ENCODE results near the gene CDK18.
"Not testable (repeated sequence)": the region's sequence is repeated elsewhere in the genome, so short reads cannot be mapped to it uniquely, and the experiment has no call there.

The CDK18 gene

GRCh38 chr1:205477759-205478247 lies 26.7 kb upstream of the CDK18 start:
- DNase-seq, result no peak
- H3K4ac ChIP-seq (ENCODE audit: low read depth, low read length), result no peak overlapping the region
- H3K79me1 ChIP-seq (ENCODE audit: low read length), result no peaks in the 10 kb centered on the region
- H3K23ac ChIP-seq (ENCODE audit: low read length), result no peak overlapping the region
- H3K36me3 ChIP-seq (ENCODE audit: control insufficient read depth, insufficient read depth, low read length), result no peaks in the 10 kb centered on the region
- no peak overlapping the region for H4K5ac ChIP-seq (ENCODE audit: low read length)
- no peak overlapping the region for H3K4me3 ChIP-seq (ENCODE audit: low read length)
- H4K8ac ChIP-seq (ENCODE audit: low read depth, low read length), result no peak overlapping the region
- no peak overlapping the region for H2AK5ac ChIP-seq (ENCODE audit: low read length)
- H2BK15ac ChIP-seq (replicated peaks; ENCODE audit: low read depth), result no peak overlapping the region
- WGBS (ENCODE audit: extremely low coverage, insufficient coverage, low lambda C conversion rate), result no CpG with 5 or more reads among the region's 12 CpGs
- H3K27ac ChIP-seq (ENCODE audit: low read depth, low read length), result no peak overlapping the region
- H3K79me2 ChIP-seq (ENCODE audit: control insufficient read depth, insufficient read depth, low read length), result no peaks in the 10 kb centered on the region
- H2BK5ac ChIP-seq (ENCODE audit: low read length), result no peak overlapping the region
- peaks cover 2% of the 10 kb centered on the region for H3K4me1 ChIP-seq (ENCODE audit: control insufficient read depth, low read depth, low read length)
- H3K56ac ChIP-seq (ENCODE audit: low read length), result no peak overlapping the region
- H3K18ac ChIP-seq (ENCODE audit: low read length), result no peak overlapping the region
- H3K4me2 ChIP-seq (ENCODE audit: low read length), result no peak overlapping the region
- no peak overlapping the region for H3K9ac ChIP-seq (ENCODE audit: low read length)
- no peak overlapping the region for H2BK120ac ChIP-seq (ENCODE audit: low read depth, low read length)
- no peaks in the 10 kb centered on the region for H3K27me3 ChIP-seq (ENCODE audit: insufficient read depth, low read length, poor library complexity)

- not testable (repeated sequence) for H4K8ac ChIP-seq (ENCODE audit: low read depth, low read length); H2BK120ac ChIP-seq (ENCODE audit: low read depth, low read length); H3K18ac ChIP-seq (ENCODE audit: low read length); H3K4me3 ChIP-seq (ENCODE audit: low read length); H3K27ac ChIP-seq (ENCODE audit: low read depth, low read length); H4K5ac ChIP-seq (ENCODE audit: low read length); H3K79me2 ChIP-seq (ENCODE audit: control insufficient read depth, insufficient read depth, low read length); H2AK5ac ChIP-seq (ENCODE audit: low read length); H3K27me3 ChIP-seq (ENCODE audit: insufficient read depth, low read length, poor library complexity); H3K79me1 ChIP-seq (ENCODE audit: low read length); H3K4me1 ChIP-seq (ENCODE audit: control insufficient read depth, low read depth, low read length); H2BK15ac ChIP-seq (replicated peaks; ENCODE audit: low read depth); H3K9ac ChIP-seq (ENCODE audit: low read length); H3K56ac ChIP-seq (ENCODE audit: low read length); DNase-seq; H2BK5ac ChIP-seq (ENCODE audit: low read length); H3K4ac ChIP-seq (ENCODE audit: low read depth, low read length); H3K36me3 ChIP-seq (ENCODE audit: control insufficient read depth, insufficient read depth, low read length); H3K4me2 ChIP-seq (ENCODE audit: low read length); H3K23ac ChIP-seq (ENCODE audit: low read length)
- WGBS (ENCODE audit: extremely low coverage, insufficient coverage, low lambda C conversion rate), result no CpG with 5 or more reads among the region's 2 CpGs
Measured at GRCh38 chr1:205478985-205479384, 25.5 kb upstream of the CDK18 start.

- H3K36me3 ChIP-seq (ENCODE audit: control insufficient read depth, insufficient read depth, low read length), result no peaks in the 10 kb centered on the region
- H3K4me3 ChIP-seq (ENCODE audit: low read length), result no peak overlapping the region
- H3K79me1 ChIP-seq (ENCODE audit: low read length), result no peaks in the 10 kb centered on the region
- peaks cover 2% of the 10 kb centered on the region for H3K4me1 ChIP-seq (ENCODE audit: control insufficient read depth, low read depth, low read length)
- no peak overlapping the region for H2BK5ac ChIP-seq (ENCODE audit: low read length)
- no peak overlapping the region for H2AK5ac ChIP-seq (ENCODE audit: low read length)
- no peaks in the 10 kb centered on the region for H3K27me3 ChIP-seq (ENCODE audit: insufficient read depth, low read length, poor library complexity)
- DNase-seq, result no peak
- H3K18ac ChIP-seq (ENCODE audit: low read length), result no peak overlapping the region
- no peak overlapping the region for H3K9ac ChIP-seq (ENCODE audit: low read length)
- no peak overlapping the region for H3K27ac ChIP-seq (ENCODE audit: low read depth, low read length)
- no peak overlapping the region for H3K4me2 ChIP-seq (ENCODE audit: low read length)
- no peak overlapping the region for H2BK15ac ChIP-seq (replicated peaks; ENCODE audit: low read depth)
- no peak overlapping the region for H2BK120ac ChIP-seq (ENCODE audit: low read depth, low read length)
- H3K23ac ChIP-seq (ENCODE audit: low read length), result no peak overlapping the region
- H3K79me2 ChIP-seq (ENCODE audit: control insufficient read depth, insufficient read depth, low read length), result no peaks in the 10 kb centered on the region
- no CpG with 5 or more reads among the region's 17 CpGs for WGBS (ENCODE audit: extremely low coverage, insufficient coverage, low lambda C conversion rate)
- no peak overlapping the region for H4K8ac ChIP-seq (ENCODE audit: low read depth, low read length)
- no peak overlapping the region for H3K56ac ChIP-seq (ENCODE audit: low read length)
- H3K4ac ChIP-seq (ENCODE audit: low read depth, low read length), result no peak overlapping the region
- H4K5ac ChIP-seq (ENCODE audit: low read length), result no peak overlapping the region
Measured at GRCh38 chr1:205480349-205480985, 24.0 kb upstream of the CDK18 start.

DNA sequence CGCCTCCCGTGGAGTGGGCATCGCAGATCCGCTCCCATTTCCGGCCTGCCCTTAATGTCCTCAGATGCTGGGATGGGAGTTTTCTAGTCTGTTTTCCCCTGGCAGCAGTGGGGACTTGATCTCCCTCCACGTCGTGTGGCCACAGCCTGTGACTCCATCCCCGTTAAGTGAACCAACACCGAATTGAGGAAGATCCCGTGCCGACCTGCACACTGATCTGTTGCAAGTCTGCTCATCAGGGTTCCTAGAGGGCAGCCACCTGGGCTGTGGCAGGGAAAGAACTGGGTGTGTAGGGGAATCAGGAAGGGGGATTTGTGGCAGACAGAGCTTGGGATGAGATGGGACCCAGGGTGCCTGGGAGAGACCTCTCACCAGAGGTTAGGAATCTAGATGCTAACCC lies 23.3 kb upstream of the CDK18 start:
- Histone ChIP-seq H3K79me1 (ENCODE audit: low read length) (no peaks in the 10 kb centered on the region), H3K23ac (ENCODE audit: low read length) (no peak overlapping the region), H2AK5ac (ENCODE audit: low read length) (no peak overlapping the region), H2BK120ac (ENCODE audit: low read depth, low read length) (no peak overlapping the region), H2BK15ac (replicated peaks; ENCODE audit: low read depth) (no peak overlapping the region), H3K36me3 (ENCODE audit: control insufficient read depth, insufficient read depth, low read length) (no peaks in the 10 kb centered on the region), H3K79me2 (ENCODE audit: control insufficient read depth, insufficient read depth, low read length) (no peaks in the 10 kb centered on the region), H3K9ac (ENCODE audit: low read length) (no peak overlapping the region), H3K4me3 (ENCODE audit: low read length) (no peak overlapping the region), H2BK5ac (ENCODE audit: low read length) (no peak overlapping the region), H3K27me3 (ENCODE audit: insufficient read depth, low read length, poor library complexity) (no peaks in the 10 kb centered on the region), H3K27ac (ENCODE audit: low read depth, low read length) (no peak overlapping the region), H3K4me1 (ENCODE audit: control insufficient read depth, low read depth, low read length) (peaks cover 2% of the 10 kb centered on the region), H3K4ac (ENCODE audit: low read depth, low read length) (no peak overlapping the region), H3K56ac (ENCODE audit: low read length) (no peak overlapping the region), H3K4me2 (ENCODE audit: low read length) (no peak overlapping the region), H4K5ac (ENCODE audit: low read length) (no peak overlapping the region), H3K18ac (ENCODE audit: low read length) (no peak overlapping the region), H4K8ac (ENCODE audit: low read depth, low read length) (no peak overlapping the region)
- WGBS (ENCODE audit: extremely low coverage, insufficient coverage, low lambda C conversion rate), result no CpG with 5 or more reads among the region's 11 CpGs
- DNase-seq, result no peak

GRCh38 chr1:205481629-205482151 lies 22.8 kb upstream of the CDK18 start:
- Histone ChIP-seq H3K79me2 (ENCODE audit: control insufficient read depth, insufficient read depth, low read length) (no peaks in the 10 kb centered on the region), H3K27ac (ENCODE audit: low read depth, low read length) (no peak overlapping the region), H3K23ac (ENCODE audit: low read length) (no peak overlapping the region), H3K56ac (ENCODE audit: low read length) (no peak overlapping the region), H3K27me3 (ENCODE audit: insufficient read depth, low read length, poor library complexity) (no peaks in the 10 kb centered on the region), H2BK5ac (ENCODE audit: low read length) (no peak overlapping the region), H3K18ac (ENCODE audit: low read length) (no peak overlapping the region), H4K8ac (ENCODE audit: low read depth, low read length) (no peak overlapping the region), H2AK5ac (ENCODE audit: low read length) (no peak overlapping the region), H3K4me3 (ENCODE audit: low read length) (no peak overlapping the region), H3K9ac (ENCODE audit: low read length) (no peak overlapping the region), H2BK120ac (ENCODE audit: low read depth, low read length) (no peak overlapping the region), H2BK15ac (replicated peaks; ENCODE audit: low read depth) (no peak overlapping the region), H3K4me2 (ENCODE audit: low read length) (no peak overlapping the region), H3K36me3 (ENCODE audit: control insufficient read depth, insufficient read depth, low read length) (no peaks in the 10 kb centered on the region), H3K4me1 (ENCODE audit: control insufficient read depth, low read depth, low read length) (peaks cover 2% of the 10 kb centered on the region), H3K79me1 (ENCODE audit: low read length) (no peaks in the 10 kb centered on the region), H4K5ac (ENCODE audit: low read length) (no peak overlapping the region), H3K4ac (ENCODE audit: low read depth, low read length) (no peak overlapping the region)
- DNase-seq, result no peak
- WGBS (ENCODE audit: extremely low coverage, insufficient coverage, low lambda C conversion rate), result no CpG with 5 or more reads among the region's 15 CpGs

GRCh38 chr1:205482587-205482986 lies 21.9 kb upstream of the CDK18 start:
- H3K18ac ChIP-seq (ENCODE audit: low read length); H3K27me3 ChIP-seq (ENCODE audit: insufficient read depth, low read length, poor library complexity); H4K5ac ChIP-seq (ENCODE audit: low read length); H2AK5ac ChIP-seq (ENCODE audit: low read length); H3K56ac ChIP-seq (ENCODE audit: low read length); H3K79me2 ChIP-seq (ENCODE audit: control insufficient read depth, insufficient read depth, low read length); H3K4me1 ChIP-seq (ENCODE audit: control insufficient read depth, low read depth, low read length); H2BK15ac ChIP-seq (replicated peaks; ENCODE audit: low read depth); H3K4me3 ChIP-seq (ENCODE audit: low read length); H2BK120ac ChIP-seq (ENCODE audit: low read depth, low read length); H3K79me1 ChIP-seq (ENCODE audit: low read length); H3K27ac ChIP-seq (ENCODE audit: low read depth, low read length); H4K8ac ChIP-seq (ENCODE audit: low read depth, low read length); H3K4me2 ChIP-seq (ENCODE audit: low read length); H3K36me3 ChIP-seq (ENCODE audit: control insufficient read depth, insufficient read depth, low read length); H3K23ac ChIP-seq (ENCODE audit: low read length); H3K9ac ChIP-seq (ENCODE audit: low read length); H2BK5ac ChIP-seq (ENCODE audit: low read length); DNase-seq; H3K4ac ChIP-seq (ENCODE audit: low read depth, low read length): not testable (repeated sequence)
- no CpG with 5 or more reads among the region's 11 CpGs for WGBS (ENCODE audit: extremely low coverage, insufficient coverage, low lambda C conversion rate)
